Activated CD4-positive, alpha-beta T cell treated with anti-CD3 and anti-CD28 coated beads, Interleukin-2, amount 50 U/mL, for 1 hour (primary cell): ENCODE data around the gene CEP250.
A peak's percentile ranks its signal among the peaks of the same experiment; 100 is the strongest.
"Not testable (repeated sequence)": the region's sequence is repeated elsewhere in the genome, so short reads cannot be mapped to it uniquely, and the experiment has no call there.

Source experiments
- DNase-seq: peaks from one replicate; pipeline ENCODE4 v3.0.0-alpha.2; 2020

The CEP250 gene

DNA sequence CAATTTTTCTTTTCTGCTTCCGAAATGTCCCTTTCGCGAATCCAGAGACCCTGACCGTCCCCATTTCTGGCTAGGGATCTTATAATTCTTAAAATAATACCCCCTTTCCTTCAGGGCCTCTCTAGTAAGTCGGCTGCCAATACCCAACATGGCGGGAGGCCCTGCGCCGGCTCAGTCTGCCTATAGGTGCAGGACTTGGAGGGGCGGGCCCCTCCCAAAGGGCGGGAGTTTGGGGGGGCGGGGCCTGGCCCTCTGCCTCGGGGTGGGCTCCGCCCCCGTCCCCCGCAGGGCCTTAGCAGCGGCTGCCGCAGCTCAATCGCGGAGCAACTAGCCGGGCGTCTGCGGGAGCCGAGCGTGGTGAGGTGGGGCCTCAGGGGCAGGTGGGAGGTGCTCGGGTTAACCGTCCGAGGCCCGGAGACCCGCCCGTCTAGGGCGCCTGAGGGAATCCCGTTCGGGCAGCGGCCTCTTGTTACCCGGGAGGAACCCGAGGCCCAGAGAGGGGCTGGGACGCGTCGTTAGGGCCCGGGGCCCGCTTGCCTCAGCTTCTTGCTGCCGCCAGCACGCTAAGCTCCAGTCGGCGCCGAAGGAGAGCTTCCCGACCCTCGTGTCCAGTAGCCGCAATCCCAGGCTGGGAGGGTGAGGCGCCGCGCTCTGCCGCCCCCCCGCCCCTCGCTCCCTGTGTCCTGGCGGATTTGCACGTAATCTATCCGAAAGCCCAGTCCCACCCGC is at the start of gene CEP250:
Gene CEP250, plus strand, starts transcription at position 718 of the 729 bp plus-strand sequence. CDS start 6,770 bp downstream, outside the sequence.
- DNase-seq, result peak; percentile 93

DNA sequence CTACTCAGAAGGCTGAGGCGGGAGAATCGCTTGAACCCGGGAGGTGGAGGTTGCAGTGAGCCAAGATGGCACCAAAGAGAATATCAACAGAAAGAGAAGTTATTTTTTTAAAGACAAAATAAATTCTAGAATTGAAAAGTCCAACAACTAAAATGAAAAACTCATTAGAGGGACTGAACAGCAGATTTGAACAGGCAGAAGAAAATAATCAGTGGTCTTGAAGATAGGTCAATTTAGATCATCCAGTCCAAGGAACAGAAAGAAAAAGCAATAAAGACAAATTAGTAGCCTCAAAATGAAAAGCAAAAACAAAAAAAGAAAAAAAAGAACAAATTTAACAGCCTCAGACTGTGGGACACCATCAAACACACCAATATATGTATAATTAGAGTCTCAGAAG is 49.6 kb upstream of the CEP250 start:
- no peak for DNase-seq

DNA sequence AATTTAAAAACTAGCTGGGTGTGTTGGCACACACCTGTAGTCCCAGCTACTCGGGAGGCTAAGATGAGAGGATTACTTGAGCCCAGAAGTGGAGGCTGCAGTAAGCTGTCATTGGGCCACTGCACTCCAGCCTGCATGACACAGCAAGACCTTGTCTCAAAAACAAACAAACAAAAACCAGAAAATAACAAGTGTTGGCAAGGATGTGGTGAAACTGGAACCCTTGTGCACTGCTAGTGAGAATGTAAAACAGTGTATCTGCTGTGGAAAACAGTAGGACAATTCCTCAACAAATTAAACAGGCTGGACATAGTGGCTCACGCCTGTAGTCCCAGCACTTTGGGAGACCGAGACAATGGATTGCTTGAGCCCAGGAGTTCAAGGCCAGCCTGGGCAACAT is 47.1 kb upstream of the CEP250 start:
- DNase-seq, result no peak

GRCh38 chr20:35409542-35409941 is 45.9 kb upstream of the CEP250 start:
- no peak for DNase-seq

- DNase-seq, result no peak
Observed at GRCh38 chr20:35410613-35411012, 44.8 kb upstream of the CEP250 start.

GRCh38 chr20:35421322-35421721 is 34.1 kb upstream of the CEP250 start:
- DNase-seq, result no peak

- no peak for DNase-seq
Observed at GRCh38 chr20:35431621-35432429, 23.6 kb upstream of the CEP250 start.

DNA sequence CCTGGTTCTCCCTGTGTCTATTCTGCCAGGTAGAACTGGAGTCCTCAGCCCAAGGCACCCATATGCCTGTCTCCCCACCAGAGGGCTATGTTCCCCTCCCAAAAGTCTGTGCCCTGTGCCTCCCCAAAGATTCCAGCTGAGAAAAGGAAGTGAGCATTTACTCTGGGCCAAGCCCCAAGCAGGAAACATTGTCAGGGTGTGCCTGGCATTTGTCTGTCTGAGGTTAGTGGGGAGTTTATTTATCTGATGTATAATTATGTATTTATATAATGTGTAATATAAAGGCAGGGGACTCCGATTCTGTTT is 23.0 kb upstream of the CEP250 start:
- DNase-seq, result no peak

- no peak for DNase-seq
Observed at GRCh38 chr20:35433337-35433736, 22.1 kb upstream of the CEP250 start.

DNA sequence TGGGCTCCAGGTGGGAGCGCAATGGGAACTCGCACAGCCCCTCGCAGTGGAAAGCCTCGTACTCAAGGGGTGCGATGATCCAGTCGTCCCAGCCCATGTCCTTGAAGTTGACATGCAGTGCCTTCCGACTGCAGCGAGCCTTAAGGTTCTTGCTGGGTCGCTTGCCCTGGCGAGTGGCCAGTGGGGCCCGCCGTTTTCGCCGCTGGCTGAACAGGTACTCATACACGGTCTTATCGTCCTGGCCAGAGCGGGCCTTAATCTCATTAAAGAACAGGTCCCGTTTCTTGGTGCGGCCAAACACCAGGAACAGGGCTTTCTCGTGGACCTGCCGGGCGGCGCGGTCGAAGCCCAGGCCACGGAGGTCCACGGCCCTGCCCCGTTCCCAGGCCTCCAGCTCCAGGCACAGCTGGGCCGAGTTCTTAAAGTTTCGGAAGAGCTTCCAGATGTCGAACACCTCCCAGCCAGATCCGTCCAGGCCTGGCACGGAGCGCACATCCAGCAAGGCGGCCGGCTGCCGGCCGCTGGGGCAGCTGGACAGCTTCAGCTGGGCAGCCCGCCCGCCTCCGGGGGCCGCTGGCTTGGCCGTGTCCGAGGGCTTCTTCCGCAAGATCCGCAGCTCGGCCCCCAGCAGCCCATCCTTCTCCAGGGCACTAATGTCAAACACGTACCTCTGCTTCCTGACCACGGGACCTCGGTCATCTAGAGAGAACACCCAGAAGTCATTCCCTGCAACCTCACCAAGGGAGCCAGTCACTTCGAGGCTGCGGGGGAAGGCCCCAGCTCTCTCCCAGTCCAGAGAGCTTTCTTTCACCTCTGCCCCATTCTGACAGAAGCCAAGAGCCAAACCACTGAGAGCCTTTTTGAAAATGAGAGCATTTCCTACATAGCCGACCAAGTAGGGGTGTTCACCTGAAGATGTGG is 21.1 kb upstream of the CEP250 start:
- no peak for DNase-seq

DNA sequence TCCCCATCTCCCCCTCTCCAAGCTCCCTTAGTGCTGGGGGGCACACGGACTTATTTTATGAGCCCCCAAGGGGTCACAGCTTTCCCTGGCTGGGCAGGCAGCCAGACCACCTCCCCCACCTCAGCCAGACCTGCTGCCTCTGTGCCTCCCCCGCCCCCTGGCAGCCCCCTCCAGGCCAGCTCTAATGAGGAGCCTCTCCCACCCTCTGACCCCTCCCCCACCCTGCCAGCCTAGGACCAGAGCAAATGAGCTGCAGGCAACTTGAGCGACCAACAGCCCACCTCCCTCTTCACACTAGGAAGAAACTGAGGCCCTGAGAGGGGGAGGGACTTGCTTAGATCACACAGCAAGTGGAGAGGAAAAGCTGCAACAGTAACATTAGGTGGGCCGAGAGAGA is 19.2 kb upstream of the CEP250 start:
- no peak for DNase-seq

DNA sequence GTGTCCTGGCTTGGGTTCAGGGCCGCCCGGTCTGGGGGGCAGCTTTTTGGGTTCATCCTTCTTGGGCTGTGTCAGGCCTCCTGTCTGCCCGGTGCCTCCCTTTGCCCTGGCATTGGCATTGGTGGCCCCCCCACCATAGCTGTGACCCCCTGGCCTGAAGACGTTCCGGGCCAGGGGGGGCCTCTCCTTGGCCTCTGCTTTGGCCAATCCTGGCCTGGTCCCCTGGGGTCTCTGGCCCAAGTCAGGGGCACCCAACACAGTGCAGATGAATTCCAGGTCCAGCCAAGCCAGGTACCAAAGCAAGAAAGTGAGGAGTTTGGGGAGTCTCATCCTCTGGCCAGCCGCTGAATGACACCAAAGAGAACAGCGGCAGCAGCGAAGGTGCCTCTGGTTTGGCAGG is 17.8 kb upstream of the CEP250 start:
- no peak for DNase-seq

- no peak for DNase-seq
Observed at GRCh38 chr20:35443003-35443402, 12.4 kb upstream of the CEP250 start.

DNA sequence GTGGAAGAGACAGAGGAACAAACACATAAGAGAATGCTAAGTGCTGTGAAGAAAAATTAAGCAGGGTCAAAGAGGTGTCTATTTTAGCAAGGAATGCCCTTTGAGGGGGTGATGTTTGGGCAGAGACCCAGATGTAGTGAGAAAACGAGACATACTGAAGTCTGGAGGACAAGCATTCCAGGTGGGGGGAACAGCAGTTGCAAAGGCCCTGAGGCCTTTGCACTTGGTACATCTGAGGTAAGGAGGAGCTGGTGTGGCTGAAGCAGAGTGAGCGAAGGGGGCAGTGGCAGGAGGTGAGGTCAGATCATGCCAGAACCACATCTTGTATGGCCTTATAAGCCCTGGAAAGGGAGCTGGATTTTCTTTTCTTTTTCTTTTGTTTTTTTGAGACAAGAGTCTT is 11.2 kb upstream of the CEP250 start:
- no peak for DNase-seq

DNA sequence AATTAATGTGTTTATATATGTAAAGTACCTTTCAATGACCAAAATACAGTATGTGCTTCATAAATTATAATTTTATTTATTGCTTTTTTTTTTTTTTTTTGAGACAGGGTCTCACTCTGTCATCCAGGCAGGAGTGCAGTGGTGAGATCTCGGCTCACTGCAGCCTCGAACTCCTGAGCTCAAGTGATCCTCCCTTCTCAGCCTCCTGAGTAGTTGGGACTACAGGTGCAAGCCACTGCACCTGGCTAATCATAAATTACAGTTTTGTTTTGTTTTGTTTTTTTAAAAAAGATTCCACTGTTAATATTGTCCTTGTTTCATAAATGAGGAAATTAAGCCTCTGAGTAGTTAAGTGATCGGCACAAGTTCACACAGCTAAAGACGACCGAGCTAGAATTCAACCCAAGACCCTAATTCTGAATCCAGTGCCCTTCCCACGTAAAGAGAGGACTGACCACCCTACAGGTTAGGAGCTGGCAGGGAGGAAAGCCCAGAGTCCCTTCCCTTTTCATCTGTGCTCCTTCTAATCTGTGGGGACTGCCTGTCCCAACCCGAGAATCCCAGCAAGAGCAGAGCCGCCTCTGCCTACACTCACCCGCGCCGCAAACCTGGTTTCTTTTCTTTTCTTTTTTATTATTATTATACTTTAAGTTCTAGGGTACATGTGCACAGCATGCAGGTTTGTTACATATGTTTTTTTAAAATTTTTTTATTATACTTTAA is 8.9 kb upstream of the CEP250 start:
- DNase-seq, result no peak

GRCh38 chr20:35447082-35447789 is 8.2 kb upstream of the CEP250 start:
- DNase-seq, result peak; percentile 89

- DNase-seq, result no peak
Observed at GRCh38 chr20:35448788-35449373, 6.5 kb upstream of the CEP250 start.

GRCh38 chr20:35449855-35450254 is 5.5 kb upstream of the CEP250 start:
- not testable (repeated sequence) for DNase-seq

DNA sequence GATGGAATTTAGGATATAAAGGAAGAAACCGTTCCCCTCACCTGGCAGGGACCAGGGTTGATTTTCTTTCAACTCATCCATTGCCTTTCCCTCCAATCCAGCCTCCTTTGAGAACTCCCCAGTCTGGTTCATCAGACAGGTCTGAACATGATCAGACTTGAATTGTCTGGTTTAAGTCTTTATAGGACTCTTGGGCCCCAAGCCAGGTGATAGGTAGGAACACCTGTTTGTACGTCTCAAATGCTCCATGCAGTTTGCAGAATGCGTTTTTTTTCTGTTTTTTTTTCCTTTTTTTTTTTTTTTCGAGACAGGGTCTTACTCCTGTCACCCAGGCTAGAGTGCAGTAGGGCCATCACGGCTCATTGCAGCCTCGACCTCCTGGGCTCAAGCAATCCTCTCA is 4.1 kb upstream of the CEP250 start:
- DNase-seq, result no peak

GRCh38 chr20:35453647-35454046 is 1.8 kb upstream of the CEP250 start:
- DNase-seq, result no peak

DNA sequence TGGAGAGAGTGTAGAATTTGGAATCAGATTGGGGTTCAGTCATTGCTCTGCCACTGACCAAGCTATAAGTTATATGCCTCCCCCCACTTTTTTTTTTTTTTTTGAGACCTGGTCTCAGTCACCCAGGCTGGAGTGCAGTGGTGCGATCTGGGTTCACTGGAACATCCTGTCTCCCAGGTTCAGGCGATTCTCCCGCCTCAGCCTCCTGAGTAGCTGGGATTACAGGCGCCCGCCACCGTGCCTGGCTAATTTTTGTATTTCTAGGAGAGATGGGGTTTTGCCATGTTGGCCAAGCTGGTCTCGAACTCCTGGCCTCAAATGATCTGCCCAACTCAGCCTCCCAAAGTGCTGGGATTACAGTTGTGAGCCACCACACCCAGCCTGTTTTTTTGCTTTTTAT is 1.3 kb downstream of the CEP250 start:
- DNase-seq, result not testable (repeated sequence)

DNA sequence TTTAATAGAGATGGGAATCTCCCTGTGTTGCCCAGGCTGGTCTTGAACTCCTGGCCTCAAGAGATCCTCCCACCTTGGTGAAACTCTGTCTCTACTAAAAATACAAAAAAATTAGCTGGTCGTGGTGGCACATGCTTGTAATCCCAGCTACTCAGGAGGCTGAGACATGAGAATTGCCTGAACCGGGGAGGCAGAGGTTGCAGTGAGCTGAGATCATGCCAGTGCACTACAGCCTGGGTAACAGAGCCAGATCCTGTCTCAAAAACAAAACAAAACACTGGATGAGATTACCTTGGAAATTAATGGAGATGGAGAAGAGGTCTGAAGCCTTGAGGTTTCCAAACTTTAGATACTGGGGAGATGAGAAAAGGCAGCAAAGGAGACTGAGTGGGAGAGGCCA is 2.1 kb downstream of the CEP250 start:
- DNase-seq, result not testable (repeated sequence)
